Astrocyte (in vitro differentiated cells and primary cell): ENCODE results near the gene SP6. TPM values are rescaled to one million over a fixed set of nuclear protein-coding genes. Genes with fewer than 3 reads are reported as not detected.

Experiments
- DNase-seq: peaks from one replicate; pipeline ENCODE4 v3.0.0-alpha.2; 2010; ENCODE audit warnings: low read depth
- FAIRE-seq: peaks from 2 replicates; lab custom pipeline; 2011; peaks lifted over from hg19 to GRCh38; lab: Jason Lieb, UNC
- H2AFZ ChIP-seq: 2 replicates; pipeline ENCODE4 v1.6.0; 2012; ENCODE audit warnings: low read depth, low read length, inconsistent platforms
- H3K27ac ChIP-seq: 2 replicates; pipeline ENCODE4 v1.5.1; 2011; ENCODE audit warnings: low read depth, low read length, inconsistent platforms
- H3K27me3 ChIP-seq: 2 replicates; pipeline ENCODE4 v1.6.0; 2011; ENCODE audit warnings: low read length, inconsistent platforms; ENCODE audit not compliant: insufficient read depth
- H3K36me3 ChIP-seq: 2 replicates; pipeline ENCODE4 v1.5.1; 2011; ENCODE audit warnings: low read length, inconsistent platforms; ENCODE audit not compliant: insufficient read depth
- H3K4me1 ChIP-seq: 2 replicates; pipeline ENCODE4 v1.5.1; 2011; ENCODE audit warnings: low read length, inconsistent platforms; ENCODE audit not compliant: insufficient read depth
- H3K4me2 ChIP-seq: 2 replicates; pipeline ENCODE4 v1.6.0; 2012; ENCODE audit warnings: low read length, inconsistent platforms
- H3K4me3 ChIP-seq: 2 replicates; pipeline ENCODE4 v1.5.1; 2011; ENCODE audit warnings: low read depth, mild to moderate bottlenecking, low read length, inconsistent platforms; ENCODE audit not compliant: insufficient read depth
- H3K79me2 ChIP-seq: 2 replicates; pipeline ENCODE4 v1.6.0; 2012; ENCODE audit warnings: mild to moderate bottlenecking, low read length, inconsistent platforms; ENCODE audit not compliant: insufficient read depth
- H3K9ac ChIP-seq: 2 replicates; pipeline ENCODE4 v1.6.0; 2012; ENCODE audit warnings: mild to moderate bottlenecking, low read length, inconsistent platforms
- H3K9me3 ChIP-seq: 2 replicates; pipeline ENCODE4 v1.5.1; 2012; ENCODE audit warnings: low read depth, mild to moderate bottlenecking, low read length, inconsistent platforms; ENCODE audit not compliant: insufficient read depth
- H4K20me1 ChIP-seq: 2 replicates; pipeline ENCODE4 v1.6.0; 2012; ENCODE audit warnings: low read length, inconsistent platforms; ENCODE audit not compliant: insufficient read depth
- H3K27ac Mint-ChIP-seq: one replicate; pipeline ENCODE4 v1.8.0; 2021; ENCODE audit warnings: mild to moderate bottlenecking, mixed read lengths; ENCODE audit not compliant: unreplicated experiment
- H3K27me3 Mint-ChIP-seq: one replicate; pipeline ENCODE4 v1.8.0; 2021; ENCODE audit warnings: low read depth, mixed read lengths; ENCODE audit not compliant: unreplicated experiment
- H3K36me3 Mint-ChIP-seq: one replicate; pipeline ENCODE4 v1.8.0; 2021; ENCODE audit warnings: low read depth, mixed read lengths; ENCODE audit not compliant: unreplicated experiment
- H3K4me1 Mint-ChIP-seq: one replicate; pipeline ENCODE4 v1.8.0; 2021; ENCODE audit warnings: low read depth, mixed read lengths; ENCODE audit not compliant: unreplicated experiment
- H3K4me3 Mint-ChIP-seq: one replicate; pipeline ENCODE4 v1.8.0; 2021; ENCODE audit warnings: mild to moderate bottlenecking, moderate library complexity, mixed read lengths; ENCODE audit not compliant: unreplicated experiment
- H3K9me3 Mint-ChIP-seq: one replicate; pipeline ENCODE4 v1.8.0; 2021; ENCODE audit warnings: mild to moderate bottlenecking, mixed read lengths; ENCODE audit not compliant: unreplicated experiment
- CTCF ChIP-seq: IDR thresholded peaks from 2 replicates; pipeline ENCODE4 v1.5.1; 2011; ENCODE audit warnings: low read depth, mild to moderate bottlenecking, inconsistent platforms, low read length, moderate library complexity; ENCODE audit not compliant: insufficient read depth
- EZH2 ChIP-seq: IDR thresholded peaks from 2 replicates; pipeline ENCODE4 v1.6.1; 2012; ENCODE audit warnings: mild to moderate bottlenecking, low read length, inconsistent platforms; ENCODE audit not compliant: insufficient read depth
- total RNA-seq: library from RNA; stranded (reverse); gene quantifications from 2 replicates; pipeline ENCODE4 v1.2.1, GENCODE V29; 2021

The SP6 gene
- total RNA-seq, 1 donor from 2014 or later = 1.6 TPM

- H3K9me3 ChIP-seq = no peaks in the 10 kb centered on the region
- no peak for FAIRE-seq
- no peaks in the 10 kb centered on the region for H4K20me1 ChIP-seq
- no peak overlapping the region for H2AFZ ChIP-seq
- no peak overlapping the region for H3K27ac Mint-ChIP-seq
- H3K9me3 Mint-ChIP-seq = peaks cover under 1% of the 10 kb centered on the region
- DNase-seq = no peak
- no peaks in the 10 kb centered on the region for H3K79me2 ChIP-seq
- no peaks in the 10 kb centered on the region for H3K36me3 ChIP-seq
- no peak overlapping the region for H3K4me3 Mint-ChIP-seq
- H3K27me3 ChIP-seq = peaks cover 34% of the 10 kb centered on the region
- peaks cover 3% of the 10 kb centered on the region for H3K36me3 Mint-ChIP-seq
- H3K27me3 Mint-ChIP-seq = peaks cover 44% of the 10 kb centered on the region
- H3K4me1 Mint-ChIP-seq = peaks cover 9% of the 10 kb centered on the region
- no peak overlapping the region for H3K4me2 ChIP-seq
- H3K4me3 ChIP-seq = no peak overlapping the region
- TF ChIP-seq EZH2 = no peak
- TF ChIP-seq CTCF = no peak
- H3K27ac ChIP-seq = no peak overlapping the region
- H3K4me1 ChIP-seq = peaks cover 4% of the 10 kb centered on the region
- no peak overlapping the region for H3K9ac ChIP-seq
These were observed 6.8 kb upstream of the SP6 start for GRCh38 chr17:47857551-47858455.

- H3K4me1 Mint-ChIP-seq = peaks cover 10% of the 10 kb centered on the region
- H3K36me3 Mint-ChIP-seq = peaks cover 3% of the 10 kb centered on the region
- peaks cover 44% of the 10 kb centered on the region for H3K27me3 ChIP-seq
These were observed 5.9 kb upstream of the SP6 start for GRCh38 chr17:47856830-47857229.

More at GRCh38 chr17:47856830-47857229, 5.9 kb upstream of the SP6 start:
- no peaks in the 10 kb centered on the region for H3K36me3 ChIP-seq
- DNase-seq (no peak), FAIRE-seq (no peak)
- TF ChIP-seq CTCF = no peak
- TF ChIP-seq EZH2 = no peak
- no peaks in the 10 kb centered on the region for H3K79me2 ChIP-seq
- no peak overlapping the region for H3K27ac ChIP-seq
- no peaks in the 10 kb centered on the region for H4K20me1 ChIP-seq
- H3K4me3 Mint-ChIP-seq = no peak overlapping the region
- no peak overlapping the region for H3K27ac Mint-ChIP-seq
- H3K9ac ChIP-seq = no peak overlapping the region
- no peaks in the 10 kb centered on the region for H3K9me3 ChIP-seq
- H3K4me2 ChIP-seq = no peak overlapping the region
- peaks cover 8% of the 10 kb centered on the region for H3K4me1 ChIP-seq
- H2AFZ ChIP-seq = no peak overlapping the region
- peaks cover 54% of the 10 kb centered on the region for H3K27me3 Mint-ChIP-seq
- H3K9me3 Mint-ChIP-seq = no peaks in the 10 kb centered on the region
- no peak overlapping the region for H3K4me3 ChIP-seq
